Measurements from ENCODE around the gene HDGFL3. TPM values are rescaled to one million over a fixed set of nuclear protein-coding genes. Genes with fewer than 3 reads are reported as not detected.
"Not testable (repeated sequence)": the region's sequence is repeated elsewhere in the genome, so short reads cannot be mapped to it uniquely, and the experiment has no call there.

Gene HDGFL3
- total and polyA plus RNA-seq, 8 donors, result 29.0 to 112 (median 100) TPM

DNA sequence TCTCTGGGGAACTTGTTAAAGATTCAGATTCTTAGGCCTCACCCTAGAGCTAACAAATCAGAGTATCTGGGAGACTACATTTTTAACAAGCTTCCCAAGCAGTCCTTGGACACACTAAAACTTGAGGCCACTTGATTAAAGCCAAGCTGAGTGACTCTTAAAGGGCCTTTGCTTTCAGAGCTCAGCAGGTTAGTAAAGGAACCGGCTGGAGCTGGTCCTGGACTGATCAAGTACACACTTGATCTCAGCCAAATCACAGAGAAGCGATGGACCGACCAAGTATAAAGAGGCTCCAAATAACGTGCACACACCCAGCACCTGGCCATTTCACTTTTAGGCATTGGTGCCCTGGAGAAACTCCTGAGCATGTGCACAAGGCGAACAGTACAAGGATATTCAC, 113.0 kb downstream of the HDGFL3 start:
- peak; percentile 93 for ATAC-seq

DNA sequence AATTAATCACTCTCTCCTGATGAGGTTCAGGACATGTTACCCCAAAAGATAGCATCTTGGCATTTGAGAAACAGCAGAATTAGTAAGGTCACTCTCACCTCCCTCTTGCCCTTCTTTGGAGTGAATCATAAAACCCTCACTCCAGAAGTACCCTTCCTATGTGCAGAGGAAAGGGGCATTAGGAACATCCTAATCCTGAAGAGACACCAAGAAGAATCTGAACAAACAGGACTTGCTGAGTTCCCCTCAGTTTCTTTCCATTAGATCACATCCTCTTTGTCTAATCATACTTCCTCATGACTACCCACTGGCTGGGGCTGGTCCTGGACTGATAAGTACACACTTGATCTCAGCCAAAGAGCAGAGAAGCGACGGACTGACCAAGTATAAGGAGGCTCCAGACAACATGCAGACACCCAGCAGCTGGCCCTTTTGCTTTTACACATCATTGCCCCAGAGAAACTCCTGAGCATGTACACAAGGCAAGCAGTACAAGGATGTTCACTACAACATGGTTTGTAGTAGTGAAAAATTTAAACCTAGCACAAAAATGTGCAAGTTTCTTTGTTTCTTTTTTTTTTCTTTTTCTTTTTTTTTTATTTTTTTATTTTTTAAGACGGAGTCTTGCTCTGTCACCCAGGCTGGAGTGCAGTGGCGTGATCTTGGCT, 115.2 kb downstream of the HDGFL3 start:
- H3K4me3 ChIP-seq, result no peak overlapping the region
- intact Hi-C loops (cut with DNase I), result no loop called here
- peaks cover 0 to 19% of the 10 kb centered on the region in 2 donors for H3K4me1 ChIP-seq
- peak overlapping the region; percentile 54 to 74 for H3K27ac ChIP-seq
- peak; percentile 83 for ATAC-seq
- DNase-seq, result peak in 3 of 4 donors; percentile 57 to 79 (median 72)
- H3K27me3 ChIP-seq, result no peaks in the 10 kb centered on the region
- H3K9me3 ChIP-seq, result no peaks in the 10 kb centered on the region
- no peaks in the 10 kb centered on the region for H3K36me3 ChIP-seq
- TF ChIP-seq, protein P1, sequence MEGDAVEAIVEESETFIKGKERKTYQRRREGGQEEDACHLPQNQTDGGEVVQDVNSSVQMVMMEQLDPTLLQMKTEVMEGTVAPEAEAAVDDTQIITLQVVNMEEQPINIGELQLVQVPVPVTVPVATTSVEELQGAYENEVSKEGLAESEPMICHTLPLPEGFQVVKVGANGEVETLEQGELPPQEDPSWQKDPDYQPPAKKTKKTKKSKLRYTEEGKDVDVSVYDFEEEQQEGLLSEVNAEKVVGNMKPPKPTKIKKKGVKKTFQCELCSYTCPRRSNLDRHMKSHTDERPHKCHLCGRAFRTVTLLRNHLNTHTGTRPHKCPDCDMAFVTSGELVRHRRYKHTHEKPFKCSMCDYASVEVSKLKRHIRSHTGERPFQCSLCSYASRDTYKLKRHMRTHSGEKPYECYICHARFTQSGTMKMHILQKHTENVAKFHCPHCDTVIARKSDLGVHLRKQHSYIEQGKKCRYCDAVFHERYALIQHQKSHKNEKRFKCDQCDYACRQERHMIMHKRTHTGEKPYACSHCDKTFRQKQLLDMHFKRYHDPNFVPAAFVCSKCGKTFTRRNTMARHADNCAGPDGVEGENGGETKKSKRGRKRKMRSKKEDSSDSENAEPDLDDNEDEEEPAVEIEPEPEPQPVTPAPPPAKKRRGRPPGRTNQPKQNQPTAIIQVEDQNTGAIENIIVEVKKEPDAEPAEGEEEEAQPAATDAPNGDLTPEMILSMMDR (IDR thresholded peaks at IDR 0.05), result no peak

More for the DNA sequence above, 113.0 kb downstream of the HDGFL3 start:
- Histone ChIP-seq H3K27ac (no peak overlapping the region), H3K9me3 (no peaks in the 10 kb centered on the region), H3K27me3 (no peaks in the 10 kb centered on the region), H3K36me3 (no peaks in the 10 kb centered on the region), H3K4me3 (no peak overlapping the region), H3K4me1 (peaks cover 0 to 19% of the 10 kb centered on the region in 2 donors)
- peak in 1 of 4 donors; percentile 53 for DNase-seq
- intact Hi-C loops (cut with DNase I), result no loop called here
- TF ChIP-seq, protein P1 (IDR thresholded peaks at IDR 0.05), result no peak

DNA sequence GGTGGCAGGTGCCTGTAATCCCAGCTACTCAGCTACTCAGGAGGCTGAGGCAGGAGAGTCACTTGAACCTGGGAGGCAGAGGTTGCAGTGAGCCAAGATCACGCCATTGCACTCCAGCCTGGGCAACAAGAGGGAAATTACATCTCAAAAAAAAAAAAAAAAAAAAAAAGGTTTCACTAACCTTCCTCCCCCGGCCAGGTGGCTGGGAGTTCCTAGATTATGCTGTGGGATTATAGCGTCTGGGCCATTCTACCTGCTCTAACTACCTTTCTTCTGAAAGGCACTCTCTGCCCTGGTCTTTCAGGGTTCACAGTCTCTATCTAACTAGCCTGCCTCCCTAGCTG, 115.7 kb downstream of the HDGFL3 start:
- DNase-seq; ATAC-seq; intact Hi-C loops (cut with DNase I); H3K4me3 ChIP-seq; H3K36me3 ChIP-seq; H3K9me3 ChIP-seq; H3K27me3 ChIP-seq: not testable (repeated sequence)
- Histone ChIP-seq H3K4me1 (peaks cover 0 to 19% of the 10 kb centered on the region in 2 donors), H3K27ac (peak overlapping the region; percentile 54 to 74)

DNA sequence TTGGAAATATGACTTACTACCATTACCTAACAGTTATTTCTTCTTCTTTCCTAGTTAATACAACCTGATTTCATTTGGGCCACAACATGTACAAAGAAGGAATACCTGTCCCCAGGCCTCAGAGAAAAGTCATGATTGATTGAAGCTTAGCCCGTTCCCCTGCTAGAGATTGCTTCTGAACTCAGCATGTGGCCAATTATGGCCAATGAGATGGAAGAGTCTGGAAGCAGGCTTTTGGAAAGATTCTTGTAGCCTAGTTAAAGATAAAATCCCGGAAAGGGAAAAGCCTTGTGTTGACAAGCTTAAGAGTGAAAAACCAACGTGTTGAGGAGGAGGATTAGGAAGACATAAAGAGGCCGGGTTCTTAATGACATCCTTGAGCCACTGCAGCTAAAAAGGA, 117.2 kb downstream of the HDGFL3 start:
- no peak for DNase-seq
- H3K9me3 ChIP-seq, result no peaks in the 10 kb centered on the region

DNA sequence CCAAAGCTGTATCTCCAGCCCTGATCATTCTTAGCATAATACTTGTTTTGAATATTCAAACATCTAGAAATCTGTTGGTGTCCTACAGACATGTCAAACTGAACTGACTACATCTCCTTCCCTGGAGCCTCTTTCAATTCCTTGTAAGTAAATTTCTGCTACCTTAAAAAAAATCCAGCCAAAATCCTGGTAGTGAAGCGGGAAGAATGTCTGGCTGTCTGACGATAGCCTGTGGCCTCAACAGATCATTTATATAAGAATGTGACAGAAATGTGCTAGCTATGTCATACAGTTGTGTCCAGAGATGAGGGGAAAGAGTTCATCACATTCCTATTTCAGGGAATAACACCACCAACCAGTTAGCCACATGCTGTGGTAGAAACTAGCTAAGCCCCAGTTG, 118.7 kb downstream of the HDGFL3 start:
- DNase-seq, result no peak
- TF ChIP-seq, protein P1 (IDR thresholded peaks at IDR 0.05), result no peak
- no peak overlapping the region for H3K27ac ChIP-seq

More for the DNA sequence above, 117.2 kb downstream of the HDGFL3 start:
- Histone ChIP-seq H3K27ac (no peak overlapping the region), H3K27me3 (no peaks in the 10 kb centered on the region), H3K4me1 (peaks cover 0 to 19% of the 10 kb centered on the region in 2 donors), H3K36me3 (no peaks in the 10 kb centered on the region), H3K4me3 (no peak overlapping the region)
- intact Hi-C loops (cut with DNase I), result no loop called here
- no peak for ATAC-seq
- TF ChIP-seq, protein P1 (IDR thresholded peaks at IDR 0.05), result no peak

DNA sequence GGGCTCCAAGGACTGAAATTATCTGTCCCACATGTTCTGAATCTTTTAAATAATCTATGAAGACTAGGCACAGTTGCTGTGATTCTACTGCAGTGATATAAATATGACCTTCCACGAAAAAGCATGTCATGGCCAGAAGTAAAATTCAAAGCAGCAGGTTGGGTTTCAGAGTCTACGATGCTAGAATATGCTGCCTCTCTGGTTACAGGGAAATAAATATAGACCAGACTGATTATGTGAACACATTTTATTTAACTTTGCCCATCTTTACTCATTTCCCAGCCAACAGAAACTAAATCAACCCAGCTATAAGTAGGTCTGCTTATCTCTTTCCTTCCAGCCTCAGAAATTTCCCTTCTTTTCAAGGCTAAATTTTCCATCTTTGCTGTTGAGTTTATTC, 120.0 kb downstream of the HDGFL3 start:
- Histone ChIP-seq H3K27me3 (peaks cover 0 to 3% of the 10 kb centered on the region in 2 donors), H3K9me3 (no peaks in the 10 kb centered on the region), H3K4me3 (no peak overlapping the region), H3K36me3 (no peaks in the 10 kb centered on the region), H3K4me1 (peaks cover 0 to 10% of the 10 kb centered on the region in 2 donors), H3K27ac (no peak overlapping the region)
- intact Hi-C loops (cut with DNase I), result no loop called here
- TF ChIP-seq, protein P1 (IDR thresholded peaks at IDR 0.05), result no peak
- no peak for ATAC-seq
- DNase-seq, result no peak

More for the DNA sequence above, 118.7 kb downstream of the HDGFL3 start:
- Histone ChIP-seq H3K4me1 (peaks cover 0 to 19% of the 10 kb centered on the region in 2 donors), H3K4me3 (no peak overlapping the region), H3K27me3 (peaks cover 0 to 3% of the 10 kb centered on the region in 2 donors), H3K36me3 (no peaks in the 10 kb centered on the region), H3K9me3 (no peaks in the 10 kb centered on the region)
- no peak for ATAC-seq
- intact Hi-C loops (cut with DNase I), result no loop called here

DNA sequence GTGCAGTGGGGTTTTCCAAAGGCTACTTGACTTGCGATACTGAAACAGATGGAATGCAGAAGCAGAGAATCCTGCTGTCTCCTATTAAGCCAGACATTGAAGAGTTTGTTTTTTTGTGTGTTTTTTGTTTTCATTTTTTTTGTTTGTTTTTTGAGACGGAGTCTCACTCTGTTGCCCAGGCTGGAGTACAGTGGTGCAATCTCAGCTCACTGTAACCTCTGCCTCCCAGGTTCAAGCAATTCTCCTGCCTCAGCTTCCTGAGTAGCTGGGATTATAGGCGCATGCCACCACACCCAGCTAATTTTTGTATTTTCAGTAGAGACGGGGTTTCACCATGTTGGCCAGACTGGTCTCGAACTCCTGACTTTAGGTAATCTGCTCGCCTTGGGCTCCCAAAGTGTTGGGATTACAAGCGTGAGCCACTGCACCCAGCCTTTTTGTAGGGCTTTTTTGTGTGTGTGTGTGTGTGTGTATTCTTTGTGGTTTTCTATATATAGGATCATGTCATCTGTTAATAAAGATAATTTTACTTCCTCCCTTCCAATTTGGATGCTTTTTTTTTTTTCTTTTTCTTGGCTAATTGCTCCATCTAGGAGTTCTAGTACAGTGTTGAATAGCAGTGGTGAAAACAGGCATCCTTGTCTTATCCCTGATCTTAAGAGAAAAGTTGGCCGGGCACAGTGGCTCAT, 121.6 kb downstream of the HDGFL3 start:
- H3K4me1 ChIP-seq; ATAC-seq; H3K27me3 ChIP-seq; intact Hi-C loops (cut with DNase I); H3K4me3 ChIP-seq; H3K27ac ChIP-seq; H3K36me3 ChIP-seq; H3K9me3 ChIP-seq; DNase-seq: not testable (repeated sequence)

DNA sequence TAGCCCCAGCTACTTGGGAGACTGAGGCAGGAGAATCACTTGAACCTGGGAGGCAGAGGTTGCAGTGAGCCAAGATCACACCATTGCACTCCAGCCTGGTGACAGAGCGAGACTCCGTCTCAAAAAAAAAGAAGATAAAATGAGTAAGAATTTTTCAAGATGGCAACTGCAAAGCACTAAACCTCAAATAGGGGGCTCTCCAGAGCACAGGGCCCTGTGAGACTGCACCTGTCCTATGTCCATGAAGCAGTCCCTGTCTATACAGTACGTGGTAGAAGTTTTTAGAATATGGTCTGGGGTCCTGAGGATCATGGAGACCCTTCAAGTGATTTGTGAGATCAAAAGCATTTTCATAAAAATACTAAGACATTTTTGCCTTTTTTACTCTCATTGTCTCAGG, 122.2 kb downstream of the HDGFL3 start:
- H3K27me3 ChIP-seq; H3K4me1 ChIP-seq; intact Hi-C loops (cut with DNase I); DNase-seq; H3K9me3 ChIP-seq; H3K27ac ChIP-seq; H3K36me3 ChIP-seq; H3K4me3 ChIP-seq; ATAC-seq: not testable (repeated sequence)
